Measurements from ENCODE around the gene LMX1A.

DNA sequence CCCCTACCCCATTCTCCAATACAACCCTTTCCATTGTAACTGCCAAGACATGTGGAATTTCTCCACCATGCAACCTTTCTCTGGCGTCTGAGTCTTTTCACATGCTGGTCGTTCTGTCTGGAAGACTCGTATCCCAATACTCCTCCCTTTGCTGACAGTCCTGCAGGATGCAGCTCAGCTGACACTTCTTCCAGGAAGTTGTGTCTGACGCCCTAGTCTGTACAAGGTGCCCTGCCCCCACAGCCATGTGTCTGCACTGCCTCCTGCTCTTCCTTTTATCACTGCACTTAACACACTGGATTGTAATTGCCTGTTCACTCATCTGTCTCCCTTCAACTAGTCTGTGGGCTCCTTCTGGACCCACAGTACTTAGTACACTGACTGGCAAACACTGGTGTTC is 188.0 kb downstream of the LMX1A start:
- TF ChIP-seq, protein P1, sequence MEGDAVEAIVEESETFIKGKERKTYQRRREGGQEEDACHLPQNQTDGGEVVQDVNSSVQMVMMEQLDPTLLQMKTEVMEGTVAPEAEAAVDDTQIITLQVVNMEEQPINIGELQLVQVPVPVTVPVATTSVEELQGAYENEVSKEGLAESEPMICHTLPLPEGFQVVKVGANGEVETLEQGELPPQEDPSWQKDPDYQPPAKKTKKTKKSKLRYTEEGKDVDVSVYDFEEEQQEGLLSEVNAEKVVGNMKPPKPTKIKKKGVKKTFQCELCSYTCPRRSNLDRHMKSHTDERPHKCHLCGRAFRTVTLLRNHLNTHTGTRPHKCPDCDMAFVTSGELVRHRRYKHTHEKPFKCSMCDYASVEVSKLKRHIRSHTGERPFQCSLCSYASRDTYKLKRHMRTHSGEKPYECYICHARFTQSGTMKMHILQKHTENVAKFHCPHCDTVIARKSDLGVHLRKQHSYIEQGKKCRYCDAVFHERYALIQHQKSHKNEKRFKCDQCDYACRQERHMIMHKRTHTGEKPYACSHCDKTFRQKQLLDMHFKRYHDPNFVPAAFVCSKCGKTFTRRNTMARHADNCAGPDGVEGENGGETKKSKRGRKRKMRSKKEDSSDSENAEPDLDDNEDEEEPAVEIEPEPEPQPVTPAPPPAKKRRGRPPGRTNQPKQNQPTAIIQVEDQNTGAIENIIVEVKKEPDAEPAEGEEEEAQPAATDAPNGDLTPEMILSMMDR (IDR thresholded peaks at IDR 0.05), result no peak
- no peak for TF ChIP-seq POLR2A (IDR thresholded peaks at IDR 0.05)

Measured in right lobe of liver (tissue), 4 donors.